22Rv1 (cell line): Measurements from ENCODE around the gene TGFB1I1.

Source experiments
- ZFX ChIP-seq: fragments of 450-650 bp; IDR thresholded peaks from 2 replicates; pipeline ENCODE4 v1.6.1; 2017; ENCODE audit warnings: antibody characterized with exemption, borderline replicate concordance
- TF ChIP-seq, protein P1 (sequence below): fragments of 450-650 bp; IDR thresholded peaks from 2 replicates; pipeline ENCODE4 v1.5.1; 2017; ENCODE audit warnings: mild to moderate bottlenecking

- TF ChIP-seq, protein P1, sequence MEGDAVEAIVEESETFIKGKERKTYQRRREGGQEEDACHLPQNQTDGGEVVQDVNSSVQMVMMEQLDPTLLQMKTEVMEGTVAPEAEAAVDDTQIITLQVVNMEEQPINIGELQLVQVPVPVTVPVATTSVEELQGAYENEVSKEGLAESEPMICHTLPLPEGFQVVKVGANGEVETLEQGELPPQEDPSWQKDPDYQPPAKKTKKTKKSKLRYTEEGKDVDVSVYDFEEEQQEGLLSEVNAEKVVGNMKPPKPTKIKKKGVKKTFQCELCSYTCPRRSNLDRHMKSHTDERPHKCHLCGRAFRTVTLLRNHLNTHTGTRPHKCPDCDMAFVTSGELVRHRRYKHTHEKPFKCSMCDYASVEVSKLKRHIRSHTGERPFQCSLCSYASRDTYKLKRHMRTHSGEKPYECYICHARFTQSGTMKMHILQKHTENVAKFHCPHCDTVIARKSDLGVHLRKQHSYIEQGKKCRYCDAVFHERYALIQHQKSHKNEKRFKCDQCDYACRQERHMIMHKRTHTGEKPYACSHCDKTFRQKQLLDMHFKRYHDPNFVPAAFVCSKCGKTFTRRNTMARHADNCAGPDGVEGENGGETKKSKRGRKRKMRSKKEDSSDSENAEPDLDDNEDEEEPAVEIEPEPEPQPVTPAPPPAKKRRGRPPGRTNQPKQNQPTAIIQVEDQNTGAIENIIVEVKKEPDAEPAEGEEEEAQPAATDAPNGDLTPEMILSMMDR, result no peak
- TF ChIP-seq ZFX, result no peak
These were observed 2.3 kb downstream of the TGFB1I1 start for GRCh38 chr16:31474173-31474714.
